ENCODE data around the gene TRPM3. TPM values are rescaled to one million over a fixed set of nuclear protein-coding genes. Genes with fewer than 3 reads are reported as not detected.

TRPM3 gene
- total and polyA plus RNA-seq, 2 of the 13 experiments (the other 11 are each of a cell fraction or from before 2014, with no cell fraction given), result not detected

- Histone ChIP-seq H3K4me1 (ENCODE audit: insufficient read depth, low read length) (no peaks in the 10 kb centered on the region), H3K27me3 (ENCODE audit: control insufficient read depth in 1 of 2, insufficient read depth in 2 of 2, low read length in 2 of 2) (no peaks in the 10 kb centered on the region), H4K20me1 (ENCODE audit: insufficient read depth, low read length) (no peaks in the 10 kb centered on the region), H3K27ac (ENCODE audit: extremely low read length, insufficient read depth, low read length) (no peak overlapping the region), H3K36me3 (replicated peaks in 1 of 2; ENCODE audit: control insufficient read depth in 1 of 2, insufficient read depth in 2 of 2, low read length in 2 of 2) (no peaks in the 10 kb centered on the region), H3K4me2 (ENCODE audit: low read depth, low read length) (no peak overlapping the region), H2AFZ (ENCODE audit: low read length) (no peak overlapping the region), H3K9me3 (ENCODE audit: low read length) (peaks cover 5% of the 10 kb centered on the region), H3K4me3 (replicated peaks in 1 of 3; ENCODE audit: insufficient read depth in 1 of 3, low read depth in 2 of 3, low read length in 3 of 3) (no peak overlapping the region), H3K79me2 (ENCODE audit: insufficient read depth, low read length) (no peaks in the 10 kb centered on the region), H3K9ac (ENCODE audit: insufficient read depth, low read depth, low read length) (no peak overlapping the region)
- intact Hi-C loops (cut with micrococcal nuclease; ENCODE audit: unreplicated experiment) (no loop called here), in situ Hi-C loops (cut with HindIII; ENCODE audit: extremely low pct_ligation_motif_present, low pct_unique_long_range_greater_than_20kb) (no loop called here)
- WGBS (ENCODE audit: low lambda C conversion rate), result 0% methylated on average over 1 of the region's 1 CpG
- ATAC-seq, result no peak
- ChIA-PET POLR2A (no interaction called here), CTCF (ENCODE audit: low intra/inter-chr PET ratio, low total read pairs) (no interaction called here)
- DNase-seq (ENCODE audit: low spot score), result no peak
- TF ChIP-seq ZNF879 (CRISPR knock-in tag; IDR thresholded peaks at IDR 0.05) (no peak), LRRFIP1 (CRISPR knock-in tag; conservative IDR thresholded peaks at IDR 0.05) (no peak), GATAD2A (CRISPR knock-in tag; IDR thresholded peaks at IDR 0.05) (no peak), ZUFSP (CRISPR knock-in tag; IDR thresholded peaks at IDR 0.05; ENCODE audit: borderline replicate concordance) (no peak), ZSCAN9 (CRISPR knock-in tag; IDR thresholded peaks at IDR 0.05; ENCODE audit: borderline replicate concordance) (no peak), SNRNP70 (IDR thresholded peaks at IDR 0.05; ENCODE audit: low read depth, low read length) (no peak), HCFC1 (IDR thresholded peaks at IDR 0.05; ENCODE audit: low read depth, low read length) (no peak)
- no peak for FAIRE-seq
- BruUV-seq (replicated peaks), result no TSS peak
These were observed 23.8 kb upstream of the TRPM3 start for GRCh38 chr9:71145179-71145578.

Data from HepG2 (cell line).